Measurements from ENCODE around the gene MAST3.
A peak's percentile ranks its signal among the peaks of the same experiment; 100 is the strongest.

Gene MAST3

DNA sequence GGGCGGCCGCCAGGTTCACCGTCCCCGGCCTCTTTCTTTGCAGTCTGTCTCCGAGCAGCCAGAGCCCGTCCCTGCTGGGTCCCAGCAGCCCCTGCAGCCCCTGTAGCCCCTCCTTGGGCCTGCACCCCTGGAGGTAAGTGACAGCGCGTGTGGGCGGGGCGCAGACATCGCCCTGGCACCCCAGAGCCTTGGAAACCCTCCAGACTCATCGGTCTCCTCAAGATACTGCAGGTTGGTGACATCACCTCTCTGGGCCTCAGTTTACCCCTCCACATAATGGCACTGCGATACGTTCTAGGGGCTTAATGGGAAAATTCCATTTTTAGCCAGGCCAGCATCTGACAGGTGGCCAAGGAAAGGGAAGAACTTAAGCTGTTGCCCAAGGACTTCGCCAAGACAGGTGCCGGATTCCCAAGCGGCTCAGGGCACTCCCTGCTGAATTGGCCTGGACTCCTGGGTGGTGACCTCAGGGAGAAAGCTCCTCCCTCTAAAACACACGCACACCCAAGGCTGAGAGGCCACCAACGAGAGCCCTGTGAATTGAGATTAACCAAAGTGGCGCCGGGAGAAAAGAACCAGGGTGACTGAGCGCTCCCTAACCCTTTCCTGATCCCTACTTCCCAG lies 13.1 kb downstream of the MAST3 start:
- no peak for DNase-seq (ENCODE audit: low read depth, low spot score)

DNA sequence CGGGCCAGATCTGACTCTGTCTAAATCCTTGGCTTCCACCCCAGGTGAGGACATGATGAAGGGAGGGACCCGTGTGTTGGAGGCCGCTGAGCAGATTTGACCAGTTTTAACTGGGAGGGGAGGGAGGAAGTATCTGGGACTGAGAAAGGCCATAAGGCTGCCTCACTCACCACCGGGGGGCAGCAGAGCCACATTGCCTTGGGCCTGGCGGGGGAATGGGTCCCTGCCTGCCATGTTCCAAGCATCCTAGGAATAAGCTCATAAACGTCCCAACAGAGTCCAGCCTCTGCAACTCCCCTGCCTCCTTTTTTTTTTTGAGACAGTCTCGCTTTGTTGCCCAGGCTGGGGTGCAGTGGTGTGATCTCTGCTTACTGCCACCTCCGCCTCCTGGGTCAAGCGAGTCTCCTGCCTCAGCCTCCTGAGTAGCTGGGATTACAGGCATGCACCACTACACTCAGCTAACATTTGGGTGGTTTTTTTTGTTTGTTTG lies 15.5 kb downstream of the MAST3 start:
- DNase-seq (ENCODE audit: low read depth, low spot score): peak; percentile 92

- DNase-seq (ENCODE audit: low read depth, low spot score): no peak
Measured at GRCh38 chr19:18113827-18114226, 16.2 kb downstream of the MAST3 start.

DNA sequence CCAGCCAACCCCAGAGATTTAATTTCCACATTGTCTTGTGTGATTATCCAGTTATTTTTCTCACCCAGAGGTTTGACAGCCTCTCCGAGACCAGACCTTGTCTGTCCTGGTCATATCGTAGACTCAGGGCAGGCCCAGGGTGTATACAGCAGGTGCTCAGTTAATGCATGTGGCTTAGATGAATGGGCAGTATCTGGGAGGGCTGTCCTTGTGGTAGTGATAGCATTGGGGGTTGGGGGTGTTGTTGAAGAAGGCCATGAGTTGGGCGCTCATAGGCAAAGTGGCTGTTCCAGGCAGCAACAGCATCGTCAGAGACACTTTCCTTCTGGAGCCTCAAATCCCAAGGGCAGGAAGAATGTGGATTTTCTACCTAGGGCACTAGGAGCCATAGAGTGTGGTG lies 16.9 kb downstream of the MAST3 start:
- no peak for DNase-seq (ENCODE audit: low read depth, low spot score)

GRCh38 chr19:18117364-18117691 lies 19.8 kb downstream of the MAST3 start:
- DNase-seq (ENCODE audit: low read depth, low spot score): no peak

DNA sequence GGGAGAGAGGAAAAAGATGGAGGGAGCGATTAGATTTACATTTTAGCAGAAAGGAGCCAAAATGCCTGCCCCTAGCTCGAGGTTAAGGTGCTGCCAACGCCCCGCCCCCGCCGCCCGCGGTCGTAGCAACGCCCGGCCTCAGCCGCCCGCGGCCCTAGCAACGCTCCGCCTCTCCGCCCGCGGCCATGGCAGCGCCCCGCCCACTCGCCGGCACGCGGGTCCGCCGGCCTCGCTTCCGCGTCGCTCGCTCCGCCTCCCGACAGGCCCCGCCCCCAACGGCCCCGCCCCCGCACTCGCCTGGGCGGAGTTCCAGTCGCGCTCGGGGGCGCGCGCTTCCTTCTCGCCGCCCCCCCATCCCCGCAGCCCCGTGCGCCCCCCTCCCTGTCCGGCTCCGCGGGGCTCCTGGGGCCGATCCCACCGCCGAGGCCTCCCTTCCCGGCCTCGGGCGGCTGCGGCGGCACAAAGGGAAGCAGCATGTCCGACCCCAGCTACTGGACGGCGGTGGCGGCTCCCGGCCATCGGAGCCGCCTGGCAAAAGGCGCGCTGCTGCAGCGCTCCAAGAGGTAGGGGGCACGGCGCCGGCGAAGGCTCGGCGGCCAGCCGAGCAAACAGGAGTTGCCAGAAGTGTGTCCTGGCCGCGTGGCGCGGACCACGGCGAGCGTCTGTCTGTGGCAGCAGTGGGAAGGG lies 20.3 kb downstream of the MAST3 start:
- peak; percentile 84 for DNase-seq (ENCODE audit: low read depth, low spot score)

- no peak for DNase-seq (ENCODE audit: low read depth, low spot score)
Measured at GRCh38 chr19:18118420-18119012, 20.9 kb downstream of the MAST3 start.

DNA sequence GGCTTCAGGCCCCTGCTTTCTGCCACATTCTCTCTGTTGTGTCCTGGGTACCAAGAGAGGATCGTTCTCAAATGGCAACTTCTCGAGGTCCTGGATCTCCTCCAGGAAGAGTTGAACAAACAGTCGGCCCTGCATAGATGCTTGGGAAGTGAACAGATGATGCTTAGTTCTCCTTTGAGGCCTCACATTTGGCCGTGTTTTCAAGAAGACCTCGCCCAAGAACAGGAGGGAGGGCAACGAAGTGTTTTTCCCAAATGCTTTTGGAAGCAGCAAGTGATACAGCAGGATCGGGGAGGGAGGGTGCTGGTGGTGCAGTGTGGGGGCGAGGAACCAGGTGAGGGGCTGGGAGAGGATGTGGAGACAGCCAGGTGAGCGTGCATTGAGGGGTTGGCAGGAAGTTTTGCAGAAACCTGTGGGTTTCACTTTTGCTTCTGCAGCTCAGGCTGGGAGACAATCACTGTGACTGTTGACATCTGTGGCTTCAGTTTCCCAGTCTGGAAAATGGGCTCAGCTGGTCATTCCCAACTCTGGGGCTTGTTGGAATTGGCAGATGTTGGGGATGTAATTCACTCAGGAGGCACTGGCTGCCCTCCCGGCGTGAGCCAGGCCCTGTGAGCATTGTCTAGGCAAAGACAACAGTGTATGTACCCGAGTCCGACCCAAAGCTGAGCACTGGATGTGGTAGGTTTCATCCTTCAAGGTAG lies 21.6 kb downstream of the MAST3 start:
- DNase-seq (ENCODE audit: low read depth, low spot score): no peak

- DNase-seq (ENCODE audit: low read depth, low spot score): no peak
Measured at GRCh38 chr19:18119717-18120105, 22.1 kb downstream of the MAST3 start.

GRCh38 chr19:18120127-18120526 lies 22.5 kb downstream of the MAST3 start:
- DNase-seq (ENCODE audit: low read depth, low spot score): no peak

DNA sequence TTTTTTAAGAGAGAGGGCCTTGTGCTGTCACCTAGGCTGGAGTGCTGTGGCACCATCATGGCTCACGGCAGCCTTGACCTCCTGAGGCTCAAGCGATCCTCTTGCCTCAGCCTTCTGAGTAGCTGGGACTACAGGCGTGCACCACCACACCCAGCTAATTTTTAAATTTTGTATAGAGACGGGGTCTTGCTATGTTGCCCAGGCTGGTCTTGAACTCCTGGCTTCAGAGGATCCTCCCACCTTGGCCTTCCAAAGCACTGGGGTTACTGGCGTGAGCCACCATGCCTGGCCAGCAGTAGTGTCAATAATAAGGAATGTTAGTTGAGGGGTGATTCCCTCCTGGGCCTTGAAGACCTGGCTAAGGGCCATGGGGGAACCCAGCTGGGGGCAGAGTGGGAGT lies 23.6 kb downstream of the MAST3 start:
- DNase-seq (ENCODE audit: low read depth, low spot score): no peak

- DNase-seq (ENCODE audit: low read depth, low spot score): no peak
Measured at GRCh38 chr19:18122424-18122823, 24.8 kb downstream of the MAST3 start.

- no peak for DNase-seq (ENCODE audit: low read depth, low spot score)
Measured at GRCh38 chr19:18122860-18123795, 25.6 kb downstream of the MAST3 start.

DNA sequence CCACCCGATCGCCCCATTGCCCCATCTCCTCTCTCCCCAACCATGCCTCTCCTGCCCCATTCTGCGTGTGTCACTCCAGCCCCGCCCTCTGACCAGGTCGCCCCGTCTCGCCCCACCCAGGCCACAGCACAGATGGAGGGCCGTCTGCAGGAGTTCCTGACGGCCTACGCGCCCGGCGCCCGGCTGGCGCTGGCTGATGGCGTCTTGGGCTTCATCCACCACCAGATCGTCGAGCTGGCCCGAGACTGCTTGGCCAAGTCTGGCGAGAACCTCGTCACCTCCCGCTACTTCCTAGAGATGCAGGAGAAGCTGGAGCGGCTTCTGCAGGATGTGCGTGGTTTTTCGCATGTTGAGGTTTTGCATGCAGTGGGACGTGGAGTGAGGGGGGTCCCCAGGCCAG lies 26.2 kb downstream of the MAST3 start:
- no peak for DNase-seq (ENCODE audit: low read depth, low spot score)

DNA sequence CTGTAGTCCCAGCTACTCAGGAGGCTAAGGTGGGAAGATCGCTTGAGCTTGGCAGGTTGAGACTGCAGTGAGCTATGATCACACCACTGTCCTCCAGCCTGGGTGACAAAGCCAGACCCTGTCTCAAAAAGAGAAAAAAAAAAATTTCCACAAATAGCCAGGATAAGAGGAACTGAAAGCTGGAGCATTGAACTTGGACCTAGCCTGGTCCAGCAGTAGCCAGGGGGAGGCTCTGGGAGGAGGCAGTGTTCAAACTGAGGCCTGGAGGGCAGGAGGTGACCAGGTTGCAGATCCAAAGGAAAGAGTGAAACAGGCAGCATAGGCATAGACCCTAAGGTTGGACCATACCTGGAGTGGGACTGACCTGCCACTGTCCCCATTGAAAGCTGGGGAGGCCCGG lies 28.5 kb downstream of the MAST3 start:
- no peak for DNase-seq (ENCODE audit: low read depth, low spot score)

- DNase-seq (ENCODE audit: low read depth, low spot score): no peak
Measured at GRCh38 chr19:18128044-18128443, 30.5 kb downstream of the MAST3 start.

DNA sequence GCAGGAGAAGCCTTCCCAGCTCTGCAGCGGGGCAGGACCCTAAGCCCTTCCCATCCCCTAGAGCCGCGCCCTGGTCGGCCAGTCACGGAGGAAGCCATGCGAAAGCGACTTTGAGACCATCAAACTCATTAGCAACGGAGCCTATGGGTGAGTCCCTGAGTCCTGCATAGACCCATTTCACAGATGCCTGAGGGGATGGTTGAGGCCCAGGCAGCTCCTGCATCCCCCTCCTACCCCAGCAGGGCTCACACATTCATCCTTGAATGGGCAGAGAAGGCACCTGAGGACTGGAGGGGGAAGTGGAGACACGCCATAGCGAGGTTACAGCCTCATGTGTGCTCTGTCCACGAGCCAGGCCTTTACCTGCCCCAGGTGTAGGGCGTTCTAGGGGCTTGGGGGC lies 31.2 kb downstream of the MAST3 start:
- DNase-seq (ENCODE audit: low read depth, low spot score): no peak

- no peak for DNase-seq (ENCODE audit: low read depth, low spot score)
Measured at GRCh38 chr19:18130523-18131242, 33.1 kb downstream of the MAST3 start.

GRCh38 chr19:18131841-18132596 lies 34.4 kb downstream of the MAST3 start:
- DNase-seq (ENCODE audit: low read depth, low spot score): peak; percentile 33
